Cardiac septum (tissue), 1 donor: ENCODE measurements around the gene SLC4A5. TPM values are rescaled to one million over a fixed set of nuclear protein-coding genes. Genes with fewer than 3 reads are reported as not detected.
"Not testable (repeated sequence)": the region's sequence is repeated elsewhere in the genome, so short reads cannot be mapped to it uniquely, and the experiment has no call there.

Experiments
- DNase-seq: peaks from one replicate; pipeline ENCODE4 v3.0.0-alpha.2; 2020; ENCODE audit warnings: low spot score
- intact Hi-C: fragments of 100-400 bp; cut with DNase I; formaldehyde crosslinking; loops from one replicate; pipeline ENCODE4 v1.14.0; 2022
- total RNA-seq: library from RNA; stranded (reverse); fragmentation: NEBNext Ultra II Directional; extraction: Animal tissue kit (Norgen Biotek cat#: 25700); gene quantifications from one replicate; pipeline ENCODE4 v1.2.1, GENCODE V29; 2021
- donor health status: DM: no; HTN: no; CAD: no.

SLC4A5 gene
- total RNA-seq, 1 donor from 2014 or later, result 3.6 TPM

GRCh38 chr2:74368499-74368898 lies 25.3 kb upstream of the SLC4A5 start:
- DNase-seq, result no peak
- intact Hi-C loops, result no loop called here

GRCh38 chr2:74367789-74368188 lies 24.6 kb upstream of the SLC4A5 start:
- DNase-seq, result no peak
- intact Hi-C loops, result no loop called here

- intact Hi-C loops, result no loop called here
These were observed 22.8 kb upstream of the SLC4A5 start for GRCh38 chr2:74366036-74366435.

DNA sequence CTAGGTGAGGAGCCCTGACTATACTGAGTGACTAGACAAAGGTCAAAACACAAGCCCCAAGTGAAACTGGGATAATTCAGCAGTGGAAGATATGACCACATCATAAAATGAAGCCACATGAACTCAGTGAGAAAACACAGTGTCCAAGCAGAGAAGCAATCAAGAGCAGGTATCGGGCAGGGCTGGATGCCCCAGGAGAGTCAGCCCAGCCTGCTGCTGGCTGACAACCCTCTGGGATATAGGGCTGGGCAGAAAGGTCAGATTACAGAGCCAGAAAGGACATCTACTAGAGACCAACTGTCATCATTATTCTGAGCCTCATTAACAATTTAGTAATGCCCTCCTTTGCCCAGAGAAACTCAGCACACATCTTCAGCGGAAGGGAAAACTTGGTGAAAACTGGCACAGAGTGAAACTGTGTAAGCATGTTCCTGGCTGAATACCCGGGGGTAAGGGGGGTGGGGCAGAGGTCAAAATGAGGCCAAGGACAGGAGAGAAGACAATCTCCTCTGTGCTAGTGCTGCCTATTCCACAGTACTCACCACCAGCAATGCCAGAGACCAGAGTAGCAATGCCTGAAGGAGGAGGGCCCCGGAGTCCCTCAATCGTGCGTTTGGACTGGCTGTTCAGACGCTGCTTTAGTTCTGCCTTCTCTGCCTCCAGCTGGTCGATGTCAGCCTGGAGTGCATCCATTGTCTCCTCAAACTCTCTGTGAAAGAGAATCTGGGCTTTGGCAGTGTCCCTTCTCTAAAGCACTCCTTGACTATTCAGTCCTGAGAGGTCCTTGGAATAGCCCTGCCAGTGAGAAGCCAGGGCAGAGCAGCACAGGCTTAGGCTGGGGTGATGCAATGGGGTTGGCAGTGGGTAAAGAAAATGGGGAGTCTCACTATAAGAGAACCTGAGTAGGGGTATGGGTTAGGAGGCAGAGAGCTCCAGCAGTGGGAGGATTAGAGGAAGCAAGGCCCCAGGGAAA lies 21.6 kb upstream of the SLC4A5 start:
- intact Hi-C loops, result no loop called here
- no peak for DNase-seq

More at GRCh38 chr2:74366036-74366435, 22.8 kb upstream of the SLC4A5 start:
- no peak for DNase-seq

DNA sequence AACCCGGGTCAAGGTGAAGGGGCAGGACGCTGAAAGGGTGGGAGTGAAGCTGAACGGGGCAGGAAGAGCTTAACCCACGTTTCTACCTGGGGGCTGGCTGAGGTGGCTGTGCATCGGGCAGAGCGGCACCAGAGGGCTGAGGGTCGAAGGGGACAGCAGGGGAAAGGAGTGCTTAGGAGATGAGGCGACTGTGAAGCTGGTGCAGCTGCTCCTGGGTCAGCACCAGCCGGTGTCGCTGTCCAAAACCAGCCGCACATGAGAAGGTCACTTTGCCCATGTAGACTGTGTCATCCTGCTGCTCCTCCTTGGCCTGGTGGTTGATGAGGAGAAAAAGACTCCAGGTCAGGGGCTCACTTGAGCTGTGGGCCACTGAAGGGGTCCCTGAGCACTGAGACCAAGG lies 18.1 kb upstream of the SLC4A5 start:
- no peak for DNase-seq
- intact Hi-C loops, result no loop called here

- intact Hi-C loops, result no loop called here
These were observed 14.4 kb upstream of the SLC4A5 start for GRCh38 chr2:74357627-74358026.

DNA sequence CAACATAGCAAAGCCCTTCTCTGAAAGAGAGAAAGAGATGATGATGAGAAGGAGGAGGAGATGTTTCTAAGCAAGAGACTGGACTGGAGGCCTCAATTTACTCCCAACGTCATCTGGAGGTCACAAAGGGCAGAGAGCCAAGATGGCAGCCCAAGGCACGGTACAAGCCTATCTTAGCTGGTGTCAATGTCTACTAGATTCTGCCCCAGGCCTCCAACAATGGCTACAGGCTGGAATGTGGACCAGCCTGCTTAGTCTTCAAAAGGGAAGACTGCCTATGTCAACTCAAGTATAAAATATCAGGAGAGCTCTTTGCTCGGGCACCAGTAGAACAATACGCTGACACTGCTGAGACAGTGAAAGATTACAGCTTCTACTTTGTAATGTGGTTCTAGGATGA lies 6.7 kb upstream of the SLC4A5 start:
- intact Hi-C loops, result no loop called here
- no peak for DNase-seq

More at GRCh38 chr2:74357627-74358026, 14.4 kb upstream of the SLC4A5 start:
- DNase-seq, result no peak

DNA sequence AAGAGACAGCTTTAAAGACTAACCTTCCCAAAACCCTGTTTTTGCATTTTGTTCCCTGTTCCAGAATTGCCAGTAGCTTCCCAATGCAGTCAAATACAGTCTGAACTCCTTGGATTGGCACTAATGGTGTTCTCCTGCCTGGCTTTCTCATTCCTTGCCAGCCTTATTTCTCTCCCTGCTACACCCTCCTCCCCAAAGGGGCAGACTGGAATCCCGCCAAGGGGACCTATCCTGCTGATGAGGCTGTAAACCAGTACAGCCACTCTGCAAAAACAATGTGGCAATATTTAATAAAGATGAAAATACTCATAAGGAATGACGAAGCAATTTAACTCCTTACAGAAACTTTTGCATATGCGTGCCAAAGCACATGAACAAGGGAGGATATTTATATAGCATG lies 4.5 kb upstream of the SLC4A5 start:
- intact Hi-C loops, result no loop called here
- no peak for DNase-seq

GRCh38 chr2:74347303-74347702 lies 4.1 kb upstream of the SLC4A5 start:
- intact Hi-C loops, result no loop called here

GRCh38 chr2:74345272-74345943 lies 2.2 kb upstream of the SLC4A5 start:
- no peak for DNase-seq
- intact Hi-C loops, result no loop called here

More at GRCh38 chr2:74347303-74347702, 4.1 kb upstream of the SLC4A5 start:
- no peak for DNase-seq

- not testable (repeated sequence) for DNase-seq
- intact Hi-C loops, result loop anchor here (10.0 kb wide), 1 partner anchor 511 kb away; the partner anchor contains the start of gene STAMBP
These were observed 7.0 kb downstream of the SLC4A5 start for GRCh38 chr2:74336227-74336626.

GRCh38 chr2:74334931-74335333 lies 8.3 kb downstream of the SLC4A5 start:
- peak; percentile 81 for DNase-seq
- intact Hi-C loops, result loop anchor here (5.0 to 10.0 kb wide), 3 partner anchors 57 to 510 kb away; partner anchors contain the start of gene STAMBP

GRCh38 chr2:74333896-74334586 lies 9.2 kb downstream of the SLC4A5 start:
- intact Hi-C loops, result loop anchor here (5.0 to 10.0 kb wide), 3 partner anchors 58 to 509 kb away; partner anchors contain the start of gene STAMBP
- DNase-seq, result no peak

DNA sequence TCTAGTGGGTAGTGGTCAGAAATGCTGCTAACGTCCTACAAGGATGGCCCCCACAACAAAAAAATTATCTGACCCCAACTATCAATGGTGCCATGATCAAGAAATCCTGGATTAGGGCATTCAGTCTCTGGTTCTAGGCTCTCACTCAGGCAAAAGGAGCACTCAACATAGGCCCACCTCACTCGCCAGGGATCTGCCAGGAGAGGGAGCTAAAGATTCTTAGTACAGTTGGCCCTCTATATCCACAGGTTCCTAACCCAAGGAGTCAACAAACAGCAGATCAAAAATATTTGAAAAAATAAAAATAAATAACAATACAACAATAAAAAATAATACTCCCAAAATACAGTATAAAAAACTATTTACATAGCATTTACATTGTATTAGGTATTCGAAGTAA lies 10.0 kb downstream of the SLC4A5 start:
- DNase-seq, result no peak
- intact Hi-C loops, result loop anchor here (5.0 to 10.0 kb wide), 3 partner anchors 59 to 508 kb away; partner anchors contain the start of gene STAMBP

DNA sequence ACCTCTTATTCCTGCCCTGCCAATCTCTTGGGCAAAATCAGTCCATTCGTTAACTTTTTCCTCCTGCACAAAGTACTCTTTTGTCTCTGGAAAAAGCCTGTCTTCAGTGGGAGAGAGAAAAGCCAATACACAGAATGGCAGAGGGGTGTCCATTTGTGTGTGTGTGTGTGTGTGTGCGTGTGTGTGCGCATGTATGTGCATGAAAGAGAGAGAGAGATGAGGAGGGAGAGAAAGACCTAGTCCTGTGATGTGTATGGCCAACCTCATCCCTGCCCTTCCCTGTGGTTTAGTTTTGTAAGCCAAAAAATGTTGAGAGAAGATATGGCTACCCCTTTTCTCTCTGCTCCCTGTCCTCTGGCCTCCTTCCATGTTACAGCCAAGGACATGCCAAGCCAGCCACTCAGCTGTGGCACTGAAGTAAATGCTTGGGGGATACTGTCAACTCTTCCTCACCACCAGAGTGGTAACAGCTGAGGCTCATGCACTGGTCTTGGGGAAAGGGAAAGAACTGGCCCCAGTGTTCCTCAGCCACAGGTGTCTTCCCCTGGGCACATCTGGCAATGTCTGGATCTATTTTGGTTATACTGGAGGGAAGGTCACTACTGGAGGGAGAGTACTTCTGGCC lies 10.6 kb downstream of the SLC4A5 start:
- no peak for DNase-seq
- intact Hi-C loops, result loop anchor here (5.0 to 10.0 kb wide), 3 partner anchors 60 to 508 kb away; partner anchors contain the start of gene STAMBP

GRCh38 chr2:74328573-74328972 lies 14.6 kb downstream of the SLC4A5 start:
- intact Hi-C loops, result no loop called here
- no peak for DNase-seq

- no peak for DNase-seq
- intact Hi-C loops, result no loop called here
These were observed 15.1 kb downstream of the SLC4A5 start for GRCh38 chr2:74328074-74328473.

- no peak for DNase-seq
- intact Hi-C loops, result no loop called here
These were observed 15.6 kb downstream of the SLC4A5 start for GRCh38 chr2:74327627-74328026.

DNA sequence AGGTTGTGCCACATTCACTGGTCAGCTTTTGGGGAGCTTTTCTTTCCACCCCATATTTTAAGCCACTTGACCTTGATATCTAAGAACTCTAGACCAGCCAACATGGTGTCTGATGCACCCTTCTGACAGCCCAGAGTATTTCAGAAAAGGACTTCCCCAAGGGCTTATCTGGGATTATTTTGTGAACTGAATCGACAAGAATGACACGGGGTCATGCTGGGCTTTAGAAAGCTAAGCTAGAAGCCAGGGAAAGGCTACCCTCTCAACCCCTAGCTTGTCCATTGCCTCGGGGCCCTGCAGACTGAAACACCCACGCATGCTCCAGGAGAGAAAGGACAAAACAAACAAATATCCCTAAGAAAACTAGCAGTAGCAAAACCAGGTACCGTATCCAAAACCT lies 16.0 kb downstream of the SLC4A5 start:
- DNase-seq, result no peak
- intact Hi-C loops, result no loop called here
